Large intestine (tissue), 3 donors: ENCODE data around the gene PTPRD. TPM values are rescaled to one million over a fixed set of nuclear protein-coding genes. Genes with fewer than 3 reads are reported as not detected.

Experiments used
- DNase-seq, 2 donors: peaks; one replicate each; pipeline versions ENCODE4 v3.0.0 to v3.0.0-alpha.2; 2013
- H3K27ac ChIP-seq: one replicate; pipeline ENCODE4 v1.5.1; 2013; ENCODE audit warnings: low read length
- H3K27me3 ChIP-seq: 2 replicates; pipeline ENCODE4 v1.6.1; 2013; ENCODE audit warnings: low read length; ENCODE audit not compliant: control insufficient read depth, insufficient read depth
- H3K36me3 ChIP-seq: 2 replicates; pipeline ENCODE4 v1.6.1; 2013; ENCODE audit warnings: low read length; ENCODE audit not compliant: control insufficient read depth, insufficient read depth
- H3K4me1 ChIP-seq: one replicate; pipeline ENCODE4 v1.6.1; 2013; ENCODE audit warnings: low read length; ENCODE audit not compliant: control insufficient read depth, insufficient read depth
- H3K4me3 ChIP-seq: one replicate; pipeline ENCODE4 v1.5.1; 2013; ENCODE audit warnings: low read length
- H3K9me3 ChIP-seq: one replicate; pipeline ENCODE4 v1.6.1; 2013; ENCODE audit warnings: mild to moderate bottlenecking, low read depth, low read length, moderate library complexity; ENCODE audit not compliant: control insufficient read depth
- WGBS: methylation state at CpG from one replicate; pipeline ENCODE4 v1.1.5; 2013; ENCODE audit warnings: low lambda C conversion rate; ENCODE audit not compliant: insufficient coverage; 5-methylcytosine and 5-hydroxymethylcytosine counted together
- polyA plus RNA-seq: library from polyadenylated mRNA; unstranded; fragments of 120-200 nt; gene quantifications from one replicate; pipeline ENCODE4 v1.2.1, GENCODE V29; 2013

Gene PTPRD
- polyA plus RNA-seq, 1 donor: 12.0 TPM

DNA sequence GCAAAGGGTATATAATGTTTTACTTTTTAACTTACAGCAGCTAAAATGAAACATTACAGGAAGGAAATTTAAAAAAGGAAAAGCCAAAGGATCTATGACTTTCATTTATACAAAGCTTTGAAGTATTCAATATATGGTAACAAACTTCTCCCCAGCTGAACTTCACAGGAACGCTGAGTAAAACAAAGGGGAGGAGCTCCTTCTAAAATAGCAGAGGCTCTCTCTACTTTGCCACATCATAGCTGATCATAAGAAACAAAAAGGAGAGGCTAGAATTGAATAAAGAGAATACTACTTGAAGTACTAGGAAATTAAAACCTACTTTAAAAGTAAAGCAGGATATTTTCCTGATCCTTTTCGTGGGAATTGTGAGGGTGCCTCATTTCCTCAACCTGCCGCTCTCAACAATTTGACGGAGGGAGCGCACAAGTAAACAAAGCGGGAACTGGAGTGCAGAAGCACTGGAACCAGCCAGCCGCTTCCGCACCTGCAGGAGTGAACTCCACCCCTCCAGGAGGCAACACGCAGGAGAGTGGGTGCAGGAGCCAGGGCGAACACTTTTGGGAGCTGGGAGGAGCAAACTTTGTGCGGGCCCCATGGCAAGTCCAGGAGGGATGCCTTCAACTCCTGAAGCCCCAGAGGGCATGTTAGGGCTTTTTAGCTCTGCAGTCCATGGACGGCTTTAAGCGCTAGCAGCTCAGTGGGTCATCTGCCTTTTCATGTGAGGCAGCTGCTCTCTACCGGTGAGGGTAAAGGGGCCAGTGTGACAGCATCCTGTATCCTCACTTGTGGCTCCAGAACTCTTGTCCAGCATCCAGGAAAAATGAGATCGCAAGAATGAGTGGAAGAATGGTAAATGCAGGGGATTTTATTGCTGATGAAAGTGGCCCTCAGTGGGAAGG is 757.4 kb downstream of the PTPRD start:
- Histone ChIP-seq H3K27me3 (no peaks in the 10 kb centered on the region), H3K4me1 (no peaks in the 10 kb centered on the region), H3K9me3 (no peaks in the 10 kb centered on the region), H3K4me3 (no peak overlapping the region), H3K36me3 (no peaks in the 10 kb centered on the region), H3K27ac (no peak overlapping the region)
- 70% methylated on average over 2 of the region's 15 CpGs for WGBS
- no peak for DNase-seq

DNA sequence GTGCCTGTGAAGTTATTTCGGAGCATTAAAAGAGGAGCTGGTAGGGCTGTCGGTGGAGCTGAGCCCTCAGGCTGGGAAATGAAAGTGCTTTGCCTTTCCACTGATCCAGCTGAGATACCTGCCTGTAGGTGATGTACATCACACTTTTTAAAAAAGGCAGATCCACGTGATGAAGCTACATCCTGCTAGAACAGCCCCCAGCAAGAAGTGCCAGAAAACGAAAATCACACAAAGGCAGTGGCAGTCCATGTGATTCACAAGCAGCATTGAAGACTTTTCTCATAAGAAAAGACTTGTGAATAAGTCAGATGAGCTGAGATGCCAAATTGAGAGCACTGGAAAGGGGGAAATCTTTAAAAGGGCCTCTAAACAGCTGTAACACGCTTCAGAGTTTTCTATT is 765.1 kb downstream of the PTPRD start:
- Histone ChIP-seq H3K27me3 (no peaks in the 10 kb centered on the region), H3K4me1 (no peaks in the 10 kb centered on the region), H3K9me3 (no peaks in the 10 kb centered on the region), H3K27ac (no peak overlapping the region), H3K36me3 (no peaks in the 10 kb centered on the region), H3K4me3 (no peak overlapping the region)
- WGBS: 77% methylated on average over 3 of the region's 5 CpGs
- DNase-seq: no peak

GRCh38 chr9:9846557-9846956 is 766.2 kb downstream of the PTPRD start:
- no peak overlapping the region for H3K4me3 ChIP-seq
- WGBS: no CpG with 5 or more reads among the region's 1 CpG
- H3K4me1 ChIP-seq: no peaks in the 10 kb centered on the region
- no peaks in the 10 kb centered on the region for H3K9me3 ChIP-seq
- no peak for DNase-seq
- H3K36me3 ChIP-seq: no peaks in the 10 kb centered on the region
- H3K27ac ChIP-seq: no peak overlapping the region
- H3K27me3 ChIP-seq: no peaks in the 10 kb centered on the region

DNA sequence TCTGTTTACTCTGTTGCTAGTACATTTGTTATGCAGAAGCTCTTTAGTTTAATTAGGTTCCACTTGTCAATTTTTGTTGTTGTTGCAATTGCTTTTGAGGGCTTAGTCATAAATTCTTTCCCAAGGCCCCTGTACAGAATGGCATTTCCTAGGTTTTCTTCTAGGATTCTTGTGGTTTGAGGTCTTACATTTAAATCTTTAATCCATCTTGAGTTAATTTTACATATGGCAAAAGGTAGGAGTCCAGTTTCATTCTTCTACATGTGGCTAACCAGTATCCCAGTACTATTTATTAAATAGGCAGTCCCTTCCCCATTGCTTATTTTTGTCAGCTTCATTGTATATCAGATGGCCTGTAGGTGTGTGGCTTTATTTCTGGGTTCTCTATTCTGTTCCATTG is 792.4 kb downstream of the PTPRD start:
- Histone ChIP-seq H3K27ac (no peak overlapping the region), H3K36me3 (no peaks in the 10 kb centered on the region), H3K9me3 (no peaks in the 10 kb centered on the region), H3K4me3 (no peak overlapping the region), H3K27me3 (no peaks in the 10 kb centered on the region), H3K4me1 (no peaks in the 10 kb centered on the region)
- DNase-seq: no peak

GRCh38 chr9:9819886-9820285 is 792.9 kb downstream of the PTPRD start:
- no peaks in the 10 kb centered on the region for H3K27me3 ChIP-seq
- WGBS: 90% methylated on average over 2 of the region's 5 CpGs
- H3K4me3 ChIP-seq: no peak overlapping the region
- no peaks in the 10 kb centered on the region for H3K36me3 ChIP-seq
- no peak for DNase-seq
- H3K4me1 ChIP-seq: no peaks in the 10 kb centered on the region
- no peak overlapping the region for H3K27ac ChIP-seq
- no peaks in the 10 kb centered on the region for H3K9me3 ChIP-seq

DNA sequence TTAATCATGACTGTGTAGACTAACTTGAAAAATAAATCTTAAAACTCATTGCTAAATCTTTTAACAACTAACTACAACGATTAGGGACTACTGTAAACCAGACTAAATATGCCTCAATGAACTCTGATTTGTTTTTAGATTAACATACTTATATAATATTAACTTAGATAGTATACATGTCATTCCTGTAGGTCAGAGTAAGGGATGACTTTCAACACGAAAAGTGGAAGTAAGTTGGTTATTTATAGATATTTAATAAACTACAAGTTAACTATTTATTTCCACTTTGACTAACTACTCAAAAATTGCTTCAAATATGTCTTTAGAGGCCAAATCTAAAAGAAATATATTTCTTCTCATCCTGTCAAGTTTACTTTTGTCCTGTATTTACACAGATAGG is 795.6 kb downstream of the PTPRD start:
- Histone ChIP-seq H3K4me1 (no peaks in the 10 kb centered on the region), H3K27ac (no peak overlapping the region), H3K27me3 (no peaks in the 10 kb centered on the region), H3K36me3 (no peaks in the 10 kb centered on the region), H3K4me3 (no peak overlapping the region), H3K9me3 (no peaks in the 10 kb centered on the region)
- DNase-seq: no peak
- 31% methylated on average over 2 of the region's 2 CpGs for WGBS

DNA sequence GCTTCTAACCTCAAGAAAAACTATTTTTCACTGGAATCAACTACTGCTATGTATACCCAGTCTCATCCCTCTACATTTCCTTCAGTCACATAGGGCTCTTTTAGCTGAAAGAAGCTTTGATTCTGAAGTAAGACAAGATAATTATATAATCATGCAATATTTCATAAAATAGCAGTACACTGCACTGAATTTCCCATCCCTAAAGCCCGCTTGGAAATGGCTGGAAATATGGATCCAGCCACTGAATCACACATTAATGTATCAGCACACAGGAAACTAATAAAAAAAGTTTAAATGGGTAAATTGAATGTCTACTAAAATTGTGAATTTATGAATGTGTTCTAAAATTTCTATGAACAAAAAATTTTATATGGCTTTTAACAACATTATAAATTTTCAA is 808.7 kb downstream of the PTPRD start:
- no peaks in the 10 kb centered on the region for H3K4me1 ChIP-seq
- 100% methylated on average over 1 of the region's 1 CpG for WGBS
- no peaks in the 10 kb centered on the region for H3K9me3 ChIP-seq
- no peak overlapping the region for H3K27ac ChIP-seq
- no peak overlapping the region for H3K4me3 ChIP-seq
- no peaks in the 10 kb centered on the region for H3K36me3 ChIP-seq
- DNase-seq: no peak
- H3K27me3 ChIP-seq: no peaks in the 10 kb centered on the region

- no peak overlapping the region for H3K4me3 ChIP-seq
- no peak overlapping the region for H3K27ac ChIP-seq
- no peak for DNase-seq
- H3K36me3 ChIP-seq: no peaks in the 10 kb centered on the region
- no peaks in the 10 kb centered on the region for H3K9me3 ChIP-seq
- H3K4me1 ChIP-seq: no peaks in the 10 kb centered on the region
- H3K27me3 ChIP-seq: no peaks in the 10 kb centered on the region
- WGBS: 100% methylated on average over 1 of the region's 1 CpG
Observed at GRCh38 chr9:9799287-9799686, 813.5 kb downstream of the PTPRD start.

GRCh38 chr9:9792144-9792857 is 820.5 kb downstream of the PTPRD start:
- Histone ChIP-seq H3K36me3 (no peaks in the 10 kb centered on the region), H3K4me1 (no peaks in the 10 kb centered on the region), H3K9me3 (no peaks in the 10 kb centered on the region), H3K27me3 (no peaks in the 10 kb centered on the region), H3K4me3 (no peak overlapping the region), H3K27ac (no peak overlapping the region)
- DNase-seq: no peak
- WGBS: 80% methylated on average over 1 of the region's 1 CpG

DNA sequence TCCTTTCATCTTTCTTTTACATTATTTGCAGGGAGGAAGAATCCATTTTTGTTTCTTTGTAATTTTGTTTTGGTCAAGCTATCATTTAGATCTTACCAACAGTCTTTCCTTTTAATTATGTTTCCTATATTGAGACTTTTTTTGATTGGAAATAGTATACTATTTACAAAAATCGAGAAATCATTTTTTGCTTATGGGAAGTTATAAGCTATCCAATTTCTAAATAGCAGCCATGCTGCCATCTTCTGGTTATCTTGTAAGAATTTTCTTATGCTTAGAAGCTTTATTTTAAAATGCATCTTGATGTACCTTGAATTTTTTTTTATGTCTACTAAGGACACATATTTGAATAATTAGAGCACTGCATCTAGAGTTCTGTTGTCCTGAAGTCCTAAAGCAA is 821.2 kb downstream of the PTPRD start:
- H3K4me3 ChIP-seq: no peak overlapping the region
- H3K27ac ChIP-seq: no peak overlapping the region
- no peaks in the 10 kb centered on the region for H3K36me3 ChIP-seq
- H3K9me3 ChIP-seq: no peaks in the 10 kb centered on the region
- WGBS: 40% methylated on average over 1 of the region's 1 CpG
- DNase-seq: no peak
- H3K4me1 ChIP-seq: no peaks in the 10 kb centered on the region
- no peaks in the 10 kb centered on the region for H3K27me3 ChIP-seq
